Measurements from ENCODE around the gene EFHC1.
"Not testable (repeated sequence)": the region's sequence is repeated elsewhere in the genome, so short reads cannot be mapped to it uniquely, and the experiment has no call there.

EFHC1 gene

GRCh38 chr6:52399511-52400312 lies 20.4 kb upstream of the EFHC1 start:
- peak in 1 of 2 donors; percentile 30 for DNase-seq

DNA sequence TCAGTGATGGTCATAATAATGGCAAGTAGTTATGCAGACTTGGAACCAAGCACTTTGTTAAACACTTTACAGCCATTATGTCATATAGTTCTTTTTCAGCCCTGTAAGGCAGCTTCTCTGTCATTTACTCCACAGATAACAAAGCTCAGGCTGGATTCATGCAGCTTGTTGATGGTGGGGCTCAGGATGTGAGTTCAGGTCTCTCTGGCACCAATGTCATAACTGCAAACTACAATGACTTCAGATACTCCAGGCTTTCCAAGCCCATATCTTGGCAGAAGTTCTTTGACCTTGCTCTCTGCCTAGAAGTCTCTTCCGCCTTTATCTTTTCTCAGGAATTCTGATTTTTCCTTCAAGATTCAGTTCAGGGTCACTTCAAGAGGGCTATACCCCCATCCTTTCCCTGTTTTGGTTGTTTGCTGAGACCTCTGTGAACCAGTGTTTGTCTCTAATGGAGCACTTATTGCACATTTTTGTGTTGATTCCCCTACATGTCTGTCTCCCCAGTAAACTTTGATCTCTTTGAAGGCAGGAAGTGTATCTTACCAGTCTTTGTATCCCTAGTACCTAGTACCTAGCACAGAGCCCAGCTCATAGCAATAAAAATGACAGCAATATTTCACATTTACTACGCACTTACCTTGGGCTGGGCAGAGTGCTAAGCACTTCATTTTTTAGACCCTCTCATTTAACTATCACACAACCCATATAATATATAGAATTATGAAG lies 19.7 kb upstream of the EFHC1 start:
- no peak for DNase-seq

GRCh38 chr6:52403086-52403485 lies 17.1 kb upstream of the EFHC1 start:
- no peak for DNase-seq

GRCh38 chr6:52403627-52404026 lies 16.5 kb upstream of the EFHC1 start:
- DNase-seq, result no peak

GRCh38 chr6:52405243-52405642 lies 14.9 kb upstream of the EFHC1 start:
- DNase-seq, result no peak

DNA sequence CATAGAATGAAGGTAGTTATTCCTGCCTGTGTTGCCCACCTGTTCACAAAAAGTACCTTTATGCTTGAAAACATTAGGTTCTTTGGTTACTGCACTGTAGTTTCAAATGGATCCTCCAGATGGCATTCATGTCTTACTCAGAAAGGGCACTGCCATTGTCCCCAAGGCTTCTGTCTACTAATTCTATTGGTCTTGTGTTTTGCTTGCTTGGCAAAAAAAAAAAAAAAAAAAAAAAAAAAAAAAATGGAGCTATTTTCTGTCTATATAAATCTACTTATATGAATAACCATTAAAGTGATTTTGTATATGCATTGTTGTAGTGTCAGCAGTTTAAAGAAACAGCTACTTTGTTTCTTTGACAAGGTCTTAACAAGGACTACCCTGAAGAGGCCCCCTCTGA lies 12.7 kb upstream of the EFHC1 start:
- peak in 1 of 2 donors; percentile 34 for DNase-seq

- DNase-seq, result no peak
Measured at GRCh38 chr6:52409499-52409898, 10.6 kb upstream of the EFHC1 start.

DNA sequence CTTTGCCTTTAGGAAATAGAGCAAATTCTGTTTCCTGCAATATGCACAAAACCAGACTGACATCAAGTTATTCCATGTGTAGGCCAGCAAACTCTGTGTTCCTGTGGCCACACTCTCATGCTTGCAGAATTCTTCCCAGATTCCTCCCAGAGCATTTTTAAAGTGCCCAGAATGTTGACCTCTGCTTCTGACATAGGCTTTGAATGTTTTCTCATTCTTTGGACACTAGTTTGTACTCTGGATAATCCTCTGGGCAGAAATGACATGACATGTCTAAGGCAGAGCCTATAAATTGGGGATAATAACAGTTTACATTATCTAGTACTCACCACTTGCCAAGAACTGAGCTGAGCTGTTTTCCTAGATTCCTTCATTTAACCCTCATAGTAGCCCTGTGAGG lies 9.2 kb upstream of the EFHC1 start:
- DNase-seq, result no peak

DNA sequence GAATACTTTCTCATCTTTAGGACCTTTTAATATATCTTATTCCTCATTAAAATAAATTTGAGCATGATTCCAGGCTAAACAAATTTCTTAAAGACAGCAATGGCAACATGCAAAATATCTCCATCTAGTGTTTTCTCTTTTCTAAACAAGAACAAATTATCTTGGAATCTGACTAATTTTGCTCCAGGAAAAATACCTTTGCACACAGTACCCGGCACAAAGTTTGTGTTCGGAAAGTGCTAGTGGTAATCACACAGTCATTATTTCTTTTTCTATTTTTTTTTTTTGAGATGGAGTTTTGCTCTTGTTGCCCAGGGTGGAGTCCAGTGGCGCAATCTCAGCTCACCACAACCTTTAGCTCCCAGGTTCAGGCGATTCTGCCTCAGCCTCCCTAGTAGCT lies 8.2 kb upstream of the EFHC1 start:
- DNase-seq, result no peak

DNA sequence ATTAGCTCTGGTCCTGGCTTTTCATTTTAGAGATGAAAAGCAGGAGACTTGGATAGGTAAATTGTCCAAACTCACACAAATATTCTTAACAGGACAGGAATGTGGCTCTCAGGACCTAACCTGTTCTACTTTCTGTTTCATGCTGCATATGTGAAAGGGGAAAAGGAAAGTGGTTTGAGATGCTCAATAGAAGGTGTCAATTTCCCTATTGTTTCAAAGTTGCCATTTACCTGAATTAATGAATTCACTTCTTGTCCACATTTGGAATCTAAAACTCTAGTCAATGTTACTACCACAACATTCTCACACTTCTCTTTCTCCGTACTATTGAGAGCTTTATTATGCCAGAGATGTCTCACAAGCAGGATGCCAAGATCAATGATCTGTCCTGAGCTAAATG lies 4.8 kb upstream of the EFHC1 start:
- DNase-seq, result no peak

GRCh38 chr6:52415917-52416628 lies 4.1 kb upstream of the EFHC1 start:
- no peak for DNase-seq

DNA sequence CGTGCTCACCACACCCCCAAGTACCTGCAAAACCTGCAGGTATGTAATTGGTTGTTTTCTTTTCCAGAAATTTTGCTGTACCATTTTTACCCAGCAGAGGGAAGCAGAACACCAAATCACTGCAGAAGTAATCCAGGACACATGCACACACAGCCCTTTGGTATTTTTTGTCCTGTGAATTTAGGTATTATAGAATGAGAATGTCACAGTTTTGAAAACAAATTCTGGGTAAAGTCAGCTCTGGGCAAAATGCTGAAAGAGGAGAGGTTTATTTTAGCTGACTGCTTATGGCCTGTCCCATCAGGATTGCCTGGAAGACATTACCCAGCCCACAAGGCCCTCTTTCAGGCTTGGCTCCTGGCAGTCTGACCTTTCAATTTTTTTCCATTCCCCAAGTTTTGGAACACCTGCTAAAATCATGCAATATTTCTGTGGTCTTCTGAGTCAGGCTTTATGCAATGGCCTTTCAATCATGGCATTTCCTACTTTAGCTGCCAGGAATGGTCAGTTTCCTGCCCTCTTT lies 3.5 kb upstream of the EFHC1 start:
- DNase-seq, result peak in 1 of 2 donors; percentile 19

GRCh38 chr6:52417675-52418111 lies 2.4 kb upstream of the EFHC1 start:
- DNase-seq, result no peak

DNA sequence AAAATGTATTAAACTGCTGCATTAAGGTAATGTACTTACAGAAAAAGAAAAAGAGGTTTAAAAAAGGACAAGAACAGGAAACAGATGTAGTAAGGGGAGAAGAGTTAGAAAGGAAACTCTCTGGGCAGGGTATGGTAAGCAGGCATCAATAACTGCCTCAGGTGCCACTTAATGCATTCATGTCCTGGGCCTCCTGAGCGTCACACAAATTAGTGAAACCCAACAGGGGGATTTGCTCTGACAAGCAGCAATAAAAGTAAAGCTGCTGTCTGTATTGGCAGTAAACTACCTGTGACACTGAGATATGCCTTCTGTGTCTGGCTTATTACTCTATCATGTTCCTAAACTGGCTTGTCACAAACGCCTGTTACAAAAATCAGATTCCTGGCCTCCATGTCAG lies 1.5 kb upstream of the EFHC1 start:
- no peak for DNase-seq

GRCh38 chr6:52420668-52421358 lies 671 bp downstream of the EFHC1 start:
- DNase-seq, result no peak

GRCh38 chr6:52422156-52422555 lies 2.0 kb downstream of the EFHC1 start:
- DNase-seq, result no peak

DNA sequence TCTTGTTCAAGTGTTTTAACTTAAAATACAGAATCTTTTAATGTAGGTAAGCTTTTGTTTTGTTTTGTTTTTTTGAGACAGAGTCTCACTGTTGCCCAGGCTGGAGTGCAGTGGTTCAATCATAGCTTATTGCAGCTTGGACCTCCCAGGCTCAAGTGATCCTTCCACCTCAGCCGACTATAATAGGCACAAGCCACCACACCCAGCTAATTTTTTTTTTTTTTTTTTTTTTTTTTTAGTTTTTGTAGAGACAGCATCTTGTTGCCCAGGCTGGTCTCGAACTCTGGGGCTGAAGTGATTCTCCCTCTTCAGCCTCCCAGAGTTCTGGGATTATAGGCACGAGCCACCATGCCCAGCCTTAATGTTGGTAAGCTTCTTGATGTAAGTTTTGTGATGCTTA lies 3.3 kb downstream of the EFHC1 start:
- DNase-seq, result no peak

DNA sequence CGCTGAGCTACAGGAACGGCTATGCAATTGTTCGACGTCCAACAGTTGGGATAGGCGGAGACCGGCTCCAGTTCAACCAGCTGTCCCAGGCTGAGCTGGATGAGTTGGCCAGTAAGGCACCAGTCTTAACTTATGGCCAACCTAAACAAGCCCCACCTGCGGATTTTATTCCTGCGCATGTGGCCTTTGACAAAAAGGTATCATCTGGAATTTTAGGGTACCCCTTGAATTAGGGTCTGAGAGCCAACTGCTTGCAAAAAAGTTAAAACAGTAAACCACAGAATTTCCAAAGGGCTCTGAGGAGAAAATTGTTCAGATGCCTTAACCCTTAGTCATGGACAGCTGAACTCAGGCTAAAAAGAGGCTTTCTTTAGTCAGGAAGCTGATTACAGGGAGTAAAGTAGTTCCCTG lies 3.8 kb downstream of the EFHC1 start:
- DNase-seq, result no peak

- no peak for DNase-seq
Measured at GRCh38 chr6:52424513-52424912, 4.4 kb downstream of the EFHC1 start.

GRCh38 chr6:52426667-52427066 lies 6.5 kb downstream of the EFHC1 start:
- DNase-seq, result no peak

DNA sequence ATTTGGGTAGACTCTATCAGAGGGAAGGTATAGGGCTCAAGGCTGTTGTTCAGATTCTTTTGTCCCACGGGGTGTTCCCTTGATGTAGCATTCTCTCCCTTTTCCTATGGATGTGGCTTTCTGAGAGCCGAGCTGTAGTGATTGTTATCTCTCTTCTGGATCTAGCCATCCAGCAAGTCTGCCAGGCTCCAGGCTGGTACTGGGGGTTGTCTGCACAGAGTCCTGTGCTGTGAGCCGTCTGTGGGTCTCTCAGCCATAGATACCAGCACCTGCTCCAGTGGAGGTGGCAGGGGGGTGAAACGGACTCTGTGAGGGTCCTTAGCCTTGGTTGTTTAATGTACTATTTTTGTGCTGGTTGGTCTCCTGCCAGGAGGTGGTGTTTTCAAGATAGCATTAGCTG lies 13.2 kb downstream of the EFHC1 start:
- DNase-seq, result not testable (repeated sequence)

DNA sequence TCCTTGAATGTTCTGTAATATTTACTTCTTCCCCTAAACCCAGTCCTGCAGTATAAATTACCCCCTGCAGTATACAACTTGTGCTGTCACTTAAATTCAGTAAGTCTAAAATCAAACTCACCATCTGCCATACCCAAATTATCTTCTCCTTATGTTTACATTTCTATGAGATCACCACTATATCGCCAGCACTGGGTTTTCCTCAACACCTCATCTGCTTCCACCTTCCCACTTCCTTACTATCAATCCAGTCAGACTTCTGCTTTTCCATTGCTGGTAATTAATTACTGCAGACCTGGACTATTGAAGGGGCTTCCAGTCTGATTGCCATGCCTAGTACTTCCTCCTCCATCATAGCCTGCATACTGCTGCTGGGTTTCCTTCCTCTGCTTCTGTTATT lies 15.2 kb downstream of the EFHC1 start:
- DNase-seq, result no peak

GRCh38 chr6:52438926-52439325 lies 18.8 kb downstream of the EFHC1 start:
- no peak for DNase-seq
